Measurements from ENCODE around the gene ADSS2. TPM values are rescaled to one million over a fixed set of nuclear protein-coding genes. Genes with fewer than 3 reads are reported as not detected.
A peak's percentile ranks its signal among the peaks of the same experiment; 100 is the strongest.
"Not testable (repeated sequence)": the region's sequence is repeated elsewhere in the genome, so short reads cannot be mapped to it uniquely, and the experiment has no call there.

ADSS2 gene
- 10 to 100 TPM; 56.2 to 63.2 TPM for total RNA-seq

DNA sequence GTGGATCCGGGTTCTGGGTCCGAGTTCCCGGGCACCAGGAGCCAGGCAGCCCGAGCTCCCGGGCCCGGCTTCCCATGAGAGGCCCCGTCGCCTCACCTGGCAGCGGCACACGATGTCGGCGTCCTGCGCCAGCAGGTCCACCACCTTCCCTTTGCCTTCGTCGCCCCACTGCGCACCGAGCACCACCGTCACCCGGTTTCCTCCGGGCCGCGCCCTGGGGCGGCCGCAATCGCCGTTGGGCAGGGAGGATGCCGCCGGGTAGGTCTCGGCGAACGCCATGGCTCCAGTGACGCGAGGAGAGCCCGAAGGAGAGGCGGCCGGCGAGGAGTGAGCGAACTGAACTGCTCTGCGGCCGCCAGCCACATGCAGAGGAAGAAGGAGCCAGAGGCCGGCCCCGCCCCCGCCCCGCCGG is at the start of gene ADSS2:
TSS of gene ADSS2 (minus strand) at position 371 of the 412 bp plus-strand sequence. CDS start at position 279, 92 bp downstream.
- peak within 1 kb of the TSS; percentile 91 to 99 for H3K27ac Mint-ChIP-seq
- DNase-seq (ENCODE audit: low spot score in 2 of 2), result no peak
- peaks cover 24 to 49% of the 10 kb centered on the region in 2 donors for H3K36me3 Mint-ChIP-seq
- no peak for ATAC-seq
- peaks cover 0 to 4% of the 10 kb centered on the region in 2 donors for H3K9me3 Mint-ChIP-seq

DNA sequence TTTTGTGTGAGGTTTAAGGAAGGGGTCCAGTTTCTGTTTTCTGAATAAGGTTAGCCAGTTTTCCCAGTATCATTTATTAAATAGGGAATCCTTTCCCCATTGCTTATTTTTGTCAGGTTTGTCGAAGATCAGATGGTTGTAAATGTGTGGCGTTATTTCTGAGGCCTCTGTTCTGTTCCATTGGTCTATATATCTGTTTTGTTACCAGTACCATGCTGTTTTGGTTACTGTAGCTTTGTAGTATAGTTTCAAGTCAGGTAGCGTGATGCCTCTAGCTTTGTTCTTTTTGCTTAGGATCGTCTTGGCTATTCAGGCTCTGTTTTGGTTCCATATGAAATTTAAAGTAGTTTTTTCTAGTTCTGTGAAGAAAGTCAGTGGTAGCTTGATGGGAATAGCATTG is 48.8 kb upstream of the ADSS2 start:
- ATAC-seq; H3K9me3 Mint-ChIP-seq; H3K27ac Mint-ChIP-seq; DNase-seq (ENCODE audit: low spot score in 2 of 2): not testable (repeated sequence)
- H3K36me3 Mint-ChIP-seq, result peaks cover 0 to 11% of the 10 kb centered on the region in 2 donors

DNA sequence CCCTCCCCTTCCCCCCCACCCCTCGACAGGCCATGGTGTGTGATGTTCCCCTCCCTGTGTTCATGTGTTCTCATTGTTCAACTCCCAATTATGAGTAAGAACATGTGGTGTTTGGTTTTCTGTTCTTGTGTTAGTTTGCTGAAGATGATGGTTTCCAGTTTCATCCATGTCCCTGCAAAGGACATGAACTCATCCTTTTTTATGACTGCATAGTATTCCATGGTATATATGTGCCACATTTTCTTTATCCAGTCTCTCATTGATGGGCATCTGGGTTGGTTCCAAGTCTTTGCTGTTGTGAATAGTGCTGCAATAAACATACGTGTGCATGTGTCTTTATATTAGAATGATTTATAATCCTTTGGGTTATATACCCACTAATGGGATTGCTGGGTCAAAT is 47.8 kb upstream of the ADSS2 start:
- H3K27ac Mint-ChIP-seq; DNase-seq (ENCODE audit: low spot score in 2 of 2); ATAC-seq; H3K9me3 Mint-ChIP-seq: not testable (repeated sequence)
- peaks cover 0 to 11% of the 10 kb centered on the region in 2 donors for H3K36me3 Mint-ChIP-seq

DNA sequence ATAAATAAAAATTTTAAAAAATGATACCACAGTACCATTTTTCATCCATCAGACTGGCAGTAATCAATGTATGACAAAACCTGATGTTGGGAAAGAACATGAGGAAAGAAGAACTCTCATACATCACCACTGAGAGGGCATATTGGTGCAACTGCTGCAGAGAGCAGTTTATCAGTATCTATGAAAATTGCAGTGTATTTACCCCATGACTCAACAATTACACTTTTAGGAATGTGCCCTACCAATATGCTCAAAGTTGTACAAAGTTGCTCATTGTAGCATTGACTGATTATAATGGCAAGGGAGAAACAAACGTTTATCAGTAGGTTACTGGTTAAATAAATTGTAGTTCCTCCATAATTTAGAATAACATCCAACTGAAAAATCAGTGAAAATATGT is 46.1 kb upstream of the ADSS2 start:
- no peak overlapping the region for H3K27ac Mint-ChIP-seq
- no peak for DNase-seq (ENCODE audit: low spot score in 2 of 2)
- H3K9me3 Mint-ChIP-seq, result no peaks in the 10 kb centered on the region
- ATAC-seq, result no peak
- peaks cover 0 to 11% of the 10 kb centered on the region in 2 donors for H3K36me3 Mint-ChIP-seq

DNA sequence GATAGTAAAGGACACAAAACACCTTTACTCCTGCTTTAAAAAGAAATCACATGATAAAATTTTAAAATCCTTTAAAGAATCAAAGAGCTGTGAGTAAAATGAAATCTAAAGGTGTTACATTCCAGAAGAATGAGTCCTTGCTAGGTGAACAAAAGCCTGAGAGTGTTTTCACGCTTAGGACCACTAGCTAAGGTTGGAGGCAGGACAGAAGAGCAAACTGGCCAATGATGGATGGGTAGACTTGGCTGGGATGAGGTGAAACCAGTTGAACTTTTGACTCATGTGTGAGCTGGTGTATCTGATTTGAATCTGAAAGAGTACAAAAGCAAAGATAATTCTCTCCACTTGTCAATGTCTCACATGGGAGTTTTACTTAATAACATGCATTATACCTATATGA is 44.5 kb upstream of the ADSS2 start:
- H3K9me3 Mint-ChIP-seq, result no peaks in the 10 kb centered on the region
- no peak overlapping the region for H3K27ac Mint-ChIP-seq
- no peak for ATAC-seq
- peaks cover 3 to 11% of the 10 kb centered on the region in 2 donors for H3K36me3 Mint-ChIP-seq
- no peak for DNase-seq (ENCODE audit: low spot score in 2 of 2)

DNA sequence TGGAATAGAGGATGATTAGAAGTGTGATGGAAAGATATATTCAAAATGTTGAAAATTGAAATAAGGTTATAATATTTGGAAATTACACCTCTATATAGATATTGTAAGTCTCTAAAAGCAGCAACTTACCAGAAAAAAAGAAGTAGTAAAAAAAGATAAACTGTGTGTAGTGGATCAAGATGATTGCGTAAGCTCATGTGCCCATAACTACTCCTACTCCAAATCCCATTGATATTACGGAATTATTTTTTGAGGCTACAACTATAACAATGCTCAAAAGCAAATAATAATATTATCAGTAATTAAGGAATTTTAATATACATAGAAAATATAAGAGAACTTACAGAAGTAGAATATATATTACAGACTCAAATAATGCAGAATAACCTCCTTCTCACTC is 42.9 kb upstream of the ADSS2 start:
- no peak for DNase-seq (ENCODE audit: low spot score in 2 of 2)
- Mint-ChIP-seq H3K9me3 (no peaks in the 10 kb centered on the region), H3K27ac (no peak overlapping the region), H3K36me3 (peaks cover 0 to 8% of the 10 kb centered on the region in 2 donors)
- no peak for ATAC-seq

DNA sequence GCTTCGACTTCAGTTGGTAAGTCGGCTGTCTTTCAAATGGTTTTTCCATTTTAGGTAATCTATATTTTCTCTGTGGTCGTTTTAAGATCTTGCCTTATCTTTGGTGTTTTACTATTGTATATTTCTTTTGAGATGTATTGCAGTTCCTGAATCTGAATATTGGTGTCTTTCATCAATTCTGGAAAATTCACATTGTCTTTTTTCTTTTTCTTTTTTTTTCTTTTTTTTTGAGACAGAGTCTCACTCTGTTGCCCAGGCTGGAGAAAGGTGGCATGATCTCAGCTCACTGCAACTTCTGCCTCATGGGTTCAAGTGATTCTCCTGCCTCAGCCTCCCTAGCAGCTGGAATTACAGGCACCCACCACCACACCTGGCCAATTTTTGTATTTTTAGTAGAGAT is 33.3 kb upstream of the ADSS2 start:
- not testable (repeated sequence) for DNase-seq (ENCODE audit: low spot score in 2 of 2); H3K27ac Mint-ChIP-seq; ATAC-seq; H3K9me3 Mint-ChIP-seq; H3K36me3 Mint-ChIP-seq

DNA sequence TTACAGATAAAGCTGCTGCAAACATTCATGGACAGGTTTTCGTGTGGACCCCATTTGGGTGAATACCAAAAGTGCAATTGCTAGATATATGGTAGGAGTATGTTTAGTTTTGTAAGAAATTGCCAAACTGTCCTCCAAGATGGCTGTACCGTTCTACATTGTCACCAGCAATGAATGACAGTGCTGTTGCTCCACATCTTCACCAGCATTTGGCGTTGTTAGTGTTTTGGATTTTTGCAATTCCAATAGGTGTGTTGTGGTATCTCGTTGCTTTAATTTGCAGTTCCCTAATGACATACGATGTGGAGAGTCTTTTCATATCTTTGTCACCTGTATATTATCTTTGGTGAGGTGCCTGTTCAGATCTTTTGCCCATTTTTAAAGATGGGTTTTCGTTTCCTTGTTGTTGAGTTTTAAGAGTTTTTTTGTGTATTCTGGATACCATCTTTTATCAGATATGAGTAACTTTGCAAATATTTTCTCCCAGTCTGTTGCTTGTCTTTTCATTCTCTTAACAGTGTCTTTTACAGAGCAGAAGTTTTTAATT is 21.4 kb upstream of the ADSS2 start:
- Mint-ChIP-seq H3K9me3 (no peaks in the 10 kb centered on the region), H3K27ac (no peak overlapping the region), H3K36me3 (peaks cover 0 to 5% of the 10 kb centered on the region in 2 donors)
- ATAC-seq (no peak), DNase-seq (ENCODE audit: low spot score in 2 of 2) (no peak)

DNA sequence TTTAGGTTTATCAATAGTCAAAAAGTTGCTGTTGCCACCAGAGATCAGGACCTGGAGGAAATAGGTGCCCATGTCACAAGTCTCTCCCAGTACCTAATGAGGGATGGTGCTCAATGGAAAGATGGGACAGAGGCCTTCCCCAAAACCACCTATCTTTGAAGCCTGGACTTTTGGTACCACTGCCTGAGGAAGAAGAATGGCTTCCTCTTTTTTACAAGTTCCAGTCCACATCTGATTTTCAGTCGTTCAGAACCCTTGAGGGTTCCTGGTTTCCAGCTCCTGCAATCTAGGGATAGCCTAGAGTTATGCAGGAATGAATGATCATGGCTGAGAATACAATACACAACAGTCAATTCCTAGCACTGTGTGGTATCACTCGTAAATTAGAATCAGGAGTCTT is 15.0 kb upstream of the ADSS2 start:
- no peaks in the 10 kb centered on the region for H3K36me3 Mint-ChIP-seq
- DNase-seq (ENCODE audit: low spot score in 2 of 2) (no peak), ATAC-seq (no peak)
- H3K27ac Mint-ChIP-seq, result no peak overlapping the region
- no peaks in the 10 kb centered on the region for H3K9me3 Mint-ChIP-seq

DNA sequence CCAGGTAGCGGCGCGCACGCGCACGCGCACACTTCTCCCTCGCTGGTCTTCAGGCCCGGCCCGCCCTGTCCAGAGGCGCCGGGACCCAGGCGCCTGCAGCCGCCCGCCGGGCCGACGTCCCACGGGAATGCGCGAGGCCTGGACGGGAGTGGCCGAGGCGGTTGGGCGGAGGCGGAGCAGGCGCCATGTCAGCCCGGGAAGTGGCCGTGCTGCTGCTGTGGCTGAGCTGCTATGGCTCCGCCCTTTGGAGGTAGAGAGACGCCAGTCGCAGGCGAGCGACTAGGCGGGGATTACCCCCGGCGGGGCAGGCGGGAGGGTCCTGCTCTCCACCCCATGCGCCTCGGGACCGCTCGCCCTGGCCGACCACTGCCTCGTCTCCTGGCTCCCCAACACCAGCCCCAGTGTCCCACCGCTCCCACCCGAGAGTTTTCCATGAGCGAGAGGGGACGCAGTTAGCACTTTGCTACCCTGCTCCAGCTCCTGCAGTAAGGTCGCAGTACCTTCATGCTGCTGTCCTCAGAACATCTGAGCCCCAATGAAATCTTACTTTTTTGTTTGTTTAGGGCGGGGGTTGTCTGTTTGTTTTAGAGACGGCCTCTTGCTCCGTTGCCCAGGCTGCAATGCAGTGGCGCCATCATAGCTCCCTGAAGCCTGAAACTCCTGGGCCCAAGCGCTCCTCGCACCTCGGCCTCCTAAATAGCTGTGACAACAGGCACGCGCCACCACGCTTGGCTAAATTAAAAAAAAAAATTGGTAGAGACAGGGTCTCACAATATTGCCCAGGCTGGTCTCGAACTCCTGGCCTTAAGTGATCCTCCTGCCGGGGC is 9.7 kb upstream of the ADSS2 start, which contains the start of gene CATSPERE:
TSS of gene CATSPERE (plus strand) at position 29 of the 827 bp plus-strand sequence. CDS start at position 186, 157 bp downstream.
- H3K27ac Mint-ChIP-seq, result peak within 1 kb of the TSS; percentile 82 to 84
- peak; percentile 98 for ATAC-seq
- peaks cover 7 to 12% of the 10 kb centered on the region in 2 donors for H3K9me3 Mint-ChIP-seq

DNA sequence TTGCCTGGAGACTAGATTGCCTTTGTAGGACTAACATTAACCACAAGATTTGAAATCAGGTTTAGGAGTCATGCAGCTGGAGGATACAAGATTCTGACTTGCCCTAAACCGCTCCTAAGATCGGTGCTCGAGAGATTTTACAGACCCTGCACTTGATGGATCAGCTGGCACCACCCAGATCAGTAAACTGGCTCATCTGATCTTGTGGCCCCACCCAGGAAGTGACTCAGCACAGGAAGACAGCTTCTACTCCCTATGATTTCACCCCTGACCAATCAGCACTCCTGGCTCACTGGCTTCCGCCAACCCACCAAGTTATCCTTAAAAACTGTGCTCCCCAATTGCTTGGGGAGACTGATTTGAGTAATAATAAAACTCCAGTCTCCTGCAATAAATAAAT is 8.5 kb upstream of the ADSS2 start:
- DNase-seq (ENCODE audit: low spot score in 2 of 2) (no peak), ATAC-seq (no peak)
- H3K9me3 Mint-ChIP-seq, result peaks cover 7 to 12% of the 10 kb centered on the region in 2 donors
- peaks cover 13 to 32% of the 10 kb centered on the region in 2 donors for H3K36me3 Mint-ChIP-seq
- peak overlapping the region; percentile 36 to 82 for H3K27ac Mint-ChIP-seq

More for the DNA sequence above, 9.7 kb upstream of the ADSS2 start, which contains the start of gene CATSPERE:
- DNase-seq (ENCODE audit: low spot score in 2 of 2), result peak; percentile 72 to 89
- H3K36me3 Mint-ChIP-seq, result peaks cover 13 to 32% of the 10 kb centered on the region in 2 donors

DNA sequence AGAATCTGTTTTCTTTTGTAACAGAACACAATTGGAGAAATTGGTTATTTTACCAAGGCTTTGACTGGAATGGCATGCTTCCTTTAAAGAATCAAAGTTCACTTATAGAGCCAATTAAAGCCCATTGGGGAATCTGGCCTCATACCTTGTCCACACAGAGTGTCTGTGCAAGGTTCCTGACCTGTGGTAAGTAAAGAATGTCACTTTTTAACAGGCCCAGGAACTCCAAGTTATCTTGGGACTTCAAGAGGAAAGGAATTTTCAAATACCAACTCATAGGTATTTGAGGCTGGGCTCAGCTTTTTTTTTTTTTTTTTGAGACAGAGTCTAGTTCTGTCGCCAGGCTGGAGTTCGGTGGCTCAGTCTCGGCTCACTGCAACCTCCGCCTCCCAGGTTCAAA is 7.1 kb upstream of the ADSS2 start:
- Mint-ChIP-seq H3K36me3 (peaks cover 13 to 46% of the 10 kb centered on the region in 2 donors), H3K27ac (no peak overlapping the region), H3K9me3 (peaks cover 7 to 12% of the 10 kb centered on the region in 2 donors)
- ATAC-seq (no peak), DNase-seq (ENCODE audit: low spot score in 2 of 2) (no peak)

DNA sequence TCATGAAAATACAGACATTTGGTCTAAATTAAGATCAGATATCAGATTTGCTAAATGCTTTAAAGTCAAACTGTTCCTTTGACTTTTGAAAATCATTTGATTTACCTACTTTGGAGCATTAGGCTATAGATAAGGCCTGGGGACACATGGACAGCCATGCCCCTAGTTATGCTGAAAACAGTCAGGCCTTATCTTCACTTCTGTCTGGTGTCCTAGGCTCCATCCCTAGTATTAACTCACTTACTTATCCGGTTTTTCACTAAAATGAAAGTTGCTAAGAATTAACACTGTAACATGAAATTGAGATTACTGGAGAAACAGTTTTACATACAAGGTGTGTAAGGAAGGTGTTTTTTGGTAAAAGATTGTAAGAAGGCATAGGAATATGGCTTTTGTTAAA is 4.9 kb upstream of the ADSS2 start:
- Mint-ChIP-seq H3K36me3 (peaks cover 19 to 54% of the 10 kb centered on the region in 2 donors), H3K27ac (no peak overlapping the region), H3K9me3 (peaks cover 7 to 16% of the 10 kb centered on the region in 2 donors)
- no peak for DNase-seq (ENCODE audit: low spot score in 2 of 2)
- no peak for ATAC-seq

DNA sequence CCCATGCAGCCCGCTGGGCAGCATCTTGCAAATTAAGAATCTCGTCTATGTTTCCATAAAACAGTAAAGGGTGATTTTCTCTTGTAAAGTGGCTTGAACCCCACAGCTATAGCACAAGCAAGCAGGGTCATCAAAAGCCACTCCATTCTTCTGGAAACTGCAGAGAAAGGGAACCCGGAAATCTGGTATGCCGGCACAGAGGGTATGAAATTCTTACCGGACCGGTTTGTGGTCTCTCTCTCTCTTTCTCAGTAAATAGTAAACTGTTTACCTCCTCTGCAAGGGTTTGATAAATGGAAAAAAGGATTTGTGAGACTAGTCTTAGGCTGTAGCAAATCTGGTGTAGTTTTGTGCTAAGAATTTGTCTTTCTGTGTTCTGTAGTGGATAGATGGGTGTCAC is 2.7 kb upstream of the ADSS2 start:
- Mint-ChIP-seq H3K27ac (no peak overlapping the region), H3K9me3 (peaks cover 0 to 9% of the 10 kb centered on the region in 2 donors), H3K36me3 (peaks cover 22 to 55% of the 10 kb centered on the region in 2 donors)
- ATAC-seq (no peak), DNase-seq (ENCODE audit: low spot score in 2 of 2) (no peak)

DNA sequence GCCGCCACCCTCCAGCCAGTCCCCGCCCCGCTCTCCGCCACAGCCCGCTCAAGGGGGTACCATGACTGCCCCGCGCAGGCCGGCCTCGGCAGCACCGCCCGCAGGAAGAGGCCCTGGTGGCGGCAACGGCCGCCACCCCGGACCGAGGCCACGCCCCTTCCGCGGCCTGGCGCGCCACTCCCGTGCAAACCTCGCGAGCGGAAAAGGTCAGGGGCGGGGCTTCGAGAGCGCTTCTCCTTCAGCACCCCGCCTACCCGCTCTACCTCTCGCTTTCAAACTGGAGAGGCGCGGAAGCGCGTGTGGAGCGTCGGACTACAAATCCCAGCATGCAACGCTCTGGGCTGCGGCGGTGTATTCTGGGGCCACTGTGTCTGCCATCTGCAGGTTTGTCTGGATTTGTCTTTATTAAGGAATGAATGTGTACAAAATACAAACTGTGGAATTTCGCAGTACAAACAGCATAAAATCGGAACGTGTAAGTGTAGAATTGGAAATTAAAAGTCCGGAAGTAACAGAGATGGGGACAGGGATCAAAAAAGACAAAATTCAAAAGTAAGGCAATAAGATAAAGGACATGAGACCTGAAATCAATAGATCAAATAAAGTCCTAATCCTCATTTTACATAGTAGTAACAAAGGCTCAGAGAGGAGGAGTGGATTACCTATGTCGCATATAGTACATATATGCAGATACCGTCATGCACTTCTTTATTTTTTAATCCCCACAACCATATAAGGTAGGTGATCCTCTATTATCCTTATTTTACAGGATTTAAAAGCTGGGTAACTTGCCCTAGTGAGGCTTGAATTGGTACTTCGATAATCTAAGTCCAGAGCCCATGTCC is 464 bp upstream of the ADSS2 start:
- peak; percentile 97 to 99 for DNase-seq (ENCODE audit: low spot score in 2 of 2)
- H3K36me3 Mint-ChIP-seq, result peaks cover 24 to 55% of the 10 kb centered on the region in 2 donors
- H3K9me3 Mint-ChIP-seq, result peaks cover 0 to 6% of the 10 kb centered on the region in 2 donors
- H3K27ac Mint-ChIP-seq, result peak overlapping the region; percentile 89 to 91
- ATAC-seq, result peak; percentile 93 to 94

DNA sequence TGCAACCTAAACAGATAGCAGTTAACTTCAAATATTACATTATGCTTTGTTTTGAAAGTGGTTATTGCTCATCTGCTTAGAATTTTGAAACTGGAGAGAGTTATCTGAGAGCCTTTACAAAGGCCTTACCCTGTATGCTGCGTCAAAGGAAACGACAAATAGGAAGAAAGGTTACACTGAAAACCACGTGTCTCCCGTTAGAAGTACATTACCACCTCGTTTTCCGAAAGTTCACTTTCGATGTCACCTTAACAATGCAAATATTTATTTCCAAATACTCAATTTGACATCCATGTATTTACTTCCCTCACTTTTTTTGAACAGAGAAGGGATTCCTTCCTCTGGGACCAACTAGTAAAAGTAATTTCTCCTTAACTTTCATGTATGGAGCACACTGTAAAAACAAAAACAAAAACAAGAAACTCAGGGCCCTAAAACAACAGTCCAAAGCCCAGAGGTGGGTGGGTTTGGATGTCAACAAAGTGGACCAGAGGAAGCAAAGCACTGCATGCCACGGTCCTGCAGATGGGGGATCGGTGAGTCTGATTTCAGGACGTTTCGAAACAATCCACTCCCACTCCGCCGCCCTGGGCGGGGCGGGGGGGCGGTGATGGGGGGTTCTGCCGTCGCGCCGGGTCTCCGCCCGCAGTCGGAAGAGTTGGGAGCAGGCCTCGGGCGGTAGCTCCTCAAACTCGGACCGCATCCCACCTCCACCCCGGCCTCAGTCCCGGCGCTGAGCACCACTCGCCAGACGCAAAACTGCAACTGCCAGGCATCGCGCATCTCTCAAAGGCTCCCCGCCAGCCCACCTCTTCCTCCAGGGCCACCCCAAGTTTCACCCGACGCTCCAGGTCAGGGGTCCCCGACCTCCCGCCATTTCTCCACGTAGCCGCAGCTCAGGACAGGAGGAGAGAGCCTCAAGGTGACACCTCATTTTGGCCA is 841 bp downstream of the ADSS2 start:
- Mint-ChIP-seq H3K27ac (peak overlapping the region; percentile 91 to 99), H3K9me3 (peaks cover 0 to 4% of the 10 kb centered on the region in 2 donors), H3K36me3 (peaks cover 24 to 52% of the 10 kb centered on the region in 2 donors)
- DNase-seq (ENCODE audit: low spot score in 2 of 2), result peak; percentile 62 to 72
- ATAC-seq, result peak; percentile 7 to 23
